ENCODE measurements around the gene DIP2C. TPM values are rescaled to one million over a fixed set of nuclear protein-coding genes. Genes with fewer than 3 reads are reported as not detected.

The DIP2C gene
- total RNA-seq, 2 donors from 2014 or later: 12.3 to 41.8 TPM

DNA sequence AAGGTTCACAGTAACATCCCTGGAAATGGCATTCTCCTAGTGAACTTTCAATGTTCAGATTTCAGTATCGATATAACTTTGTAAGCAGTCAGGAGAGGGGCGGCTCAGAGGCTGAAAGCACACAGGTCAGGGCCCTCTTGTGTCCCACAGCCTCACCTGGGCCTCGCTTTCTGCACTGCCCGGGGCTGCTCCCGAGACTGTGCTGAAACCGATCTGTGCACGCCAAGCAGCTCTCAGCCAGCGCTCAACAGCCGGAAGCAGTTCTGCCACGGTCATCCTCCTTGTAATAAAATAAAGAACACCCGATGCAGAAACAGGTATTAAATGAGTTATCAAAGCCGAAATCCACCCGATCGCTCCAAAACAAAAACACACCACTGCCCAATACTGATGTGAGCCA is 106.0 kb downstream of the DIP2C start:
- Histone ChIP-seq H3K27me3 (replicated peaks; ENCODE audit: insufficient read depth) (no peaks in the 10 kb centered on the region), H3K36me3 (no peaks in the 10 kb centered on the region), H3K27ac (no peak overlapping the region), H3K4me3 (no peak overlapping the region), H3K4me1 (replicated peaks) (no peaks in the 10 kb centered on the region), H3K9me3 (no peaks in the 10 kb centered on the region)
- intact Hi-C loops (cut with DNase I): loop anchor here (10.0 kb wide), 1 partner anchor 201 kb away; no protein-coding TSS in a partner anchor
- 70% methylated on average over 14 of the region's 14 CpGs for WGBS
- TF ChIP-seq, protein P1, sequence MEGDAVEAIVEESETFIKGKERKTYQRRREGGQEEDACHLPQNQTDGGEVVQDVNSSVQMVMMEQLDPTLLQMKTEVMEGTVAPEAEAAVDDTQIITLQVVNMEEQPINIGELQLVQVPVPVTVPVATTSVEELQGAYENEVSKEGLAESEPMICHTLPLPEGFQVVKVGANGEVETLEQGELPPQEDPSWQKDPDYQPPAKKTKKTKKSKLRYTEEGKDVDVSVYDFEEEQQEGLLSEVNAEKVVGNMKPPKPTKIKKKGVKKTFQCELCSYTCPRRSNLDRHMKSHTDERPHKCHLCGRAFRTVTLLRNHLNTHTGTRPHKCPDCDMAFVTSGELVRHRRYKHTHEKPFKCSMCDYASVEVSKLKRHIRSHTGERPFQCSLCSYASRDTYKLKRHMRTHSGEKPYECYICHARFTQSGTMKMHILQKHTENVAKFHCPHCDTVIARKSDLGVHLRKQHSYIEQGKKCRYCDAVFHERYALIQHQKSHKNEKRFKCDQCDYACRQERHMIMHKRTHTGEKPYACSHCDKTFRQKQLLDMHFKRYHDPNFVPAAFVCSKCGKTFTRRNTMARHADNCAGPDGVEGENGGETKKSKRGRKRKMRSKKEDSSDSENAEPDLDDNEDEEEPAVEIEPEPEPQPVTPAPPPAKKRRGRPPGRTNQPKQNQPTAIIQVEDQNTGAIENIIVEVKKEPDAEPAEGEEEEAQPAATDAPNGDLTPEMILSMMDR (IDR thresholded peaks at IDR 0.05): no peak
- TF ChIP-seq POLR2AphosphoS5 (IDR thresholded peaks at IDR 0.05) (no peak), POLR2A (IDR thresholded peaks at IDR 0.05) (no peak)
- no peak for DNase-seq (ENCODE audit: low spot score)

DNA sequence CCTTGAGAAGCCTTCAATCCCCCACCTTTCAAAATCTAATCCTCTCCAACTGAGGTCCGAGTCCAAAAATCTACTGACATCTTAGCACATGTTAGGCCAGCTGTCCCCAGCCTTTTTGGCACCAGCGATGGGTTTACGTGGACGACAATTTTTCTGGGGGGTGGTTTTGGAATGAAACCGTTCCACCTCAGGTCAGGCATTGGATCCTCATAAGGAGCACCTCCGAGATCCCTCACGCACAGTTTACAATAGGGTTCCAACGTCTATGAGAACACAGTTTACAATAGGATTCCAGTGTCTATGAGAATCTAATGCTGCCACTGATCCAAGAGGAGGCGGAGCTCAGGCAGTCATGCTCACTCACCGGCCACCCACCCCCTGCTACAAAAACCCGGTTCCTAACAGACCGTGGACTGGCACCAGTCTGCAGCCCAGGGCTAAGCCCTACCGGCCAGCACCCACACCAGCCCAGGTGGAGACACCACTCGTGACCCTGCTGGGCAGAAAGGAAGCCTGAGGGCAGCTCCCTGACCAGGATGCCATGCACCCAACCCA is 107.6 kb downstream of the DIP2C start:
- Histone ChIP-seq H3K4me1 (replicated peaks) (no peaks in the 10 kb centered on the region), H3K4me3 (no peak overlapping the region), H3K36me3 (no peaks in the 10 kb centered on the region), H3K27ac (no peak overlapping the region), H3K9me3 (no peaks in the 10 kb centered on the region), H3K27me3 (replicated peaks; ENCODE audit: insufficient read depth) (no peaks in the 10 kb centered on the region)
- WGBS: 73% methylated on average over 14 of the region's 14 CpGs
- no peak for TF ChIP-seq POLR2A (IDR thresholded peaks at IDR 0.05)
- TF ChIP-seq, protein P1 (IDR thresholded peaks at IDR 0.05): no peak
- no peak for TF ChIP-seq POLR2AphosphoS5 (IDR thresholded peaks at IDR 0.05)
- intact Hi-C loops (cut with DNase I): loop anchor here (10.0 kb wide), 1 partner anchor 203 kb away; no protein-coding TSS in a partner anchor
- DNase-seq (ENCODE audit: low spot score): no peak

DNA sequence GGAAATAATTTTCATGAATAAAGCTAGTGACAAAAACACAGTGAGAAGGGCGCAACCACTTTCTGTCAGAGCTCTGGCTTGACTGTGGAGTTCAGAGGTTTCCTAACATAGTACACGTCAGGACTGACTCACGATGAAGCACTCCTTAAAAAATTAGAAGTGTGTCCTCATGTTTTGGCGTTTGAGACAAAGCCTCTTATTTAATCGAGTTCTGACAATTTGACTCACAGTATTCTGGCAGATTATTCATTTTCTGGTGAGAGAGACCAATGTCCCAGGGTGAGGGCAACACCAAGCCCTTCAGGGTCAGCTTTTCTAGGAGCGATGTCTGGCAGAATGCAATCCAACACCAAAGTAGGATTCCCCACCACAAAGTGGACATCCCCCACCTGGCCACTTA is 108.7 kb downstream of the DIP2C start:
- intact Hi-C loops (cut with DNase I): loop anchor here (10.0 kb wide), 1 partner anchor 204 kb away; no protein-coding TSS in a partner anchor
- Histone ChIP-seq H3K4me1 (replicated peaks) (no peaks in the 10 kb centered on the region), H3K4me3 (no peak overlapping the region), H3K9me3 (no peaks in the 10 kb centered on the region), H3K27ac (no peak overlapping the region), H3K27me3 (replicated peaks; ENCODE audit: insufficient read depth) (no peaks in the 10 kb centered on the region), H3K36me3 (no peaks in the 10 kb centered on the region)
- no peak for TF ChIP-seq POLR2A (IDR thresholded peaks at IDR 0.05)
- TF ChIP-seq, protein P1 (IDR thresholded peaks at IDR 0.05): no peak
- no peak for TF ChIP-seq POLR2AphosphoS5 (IDR thresholded peaks at IDR 0.05)
- 55% methylated on average over 6 of the region's 6 CpGs for WGBS
- no peak for DNase-seq (ENCODE audit: low spot score)

DNA sequence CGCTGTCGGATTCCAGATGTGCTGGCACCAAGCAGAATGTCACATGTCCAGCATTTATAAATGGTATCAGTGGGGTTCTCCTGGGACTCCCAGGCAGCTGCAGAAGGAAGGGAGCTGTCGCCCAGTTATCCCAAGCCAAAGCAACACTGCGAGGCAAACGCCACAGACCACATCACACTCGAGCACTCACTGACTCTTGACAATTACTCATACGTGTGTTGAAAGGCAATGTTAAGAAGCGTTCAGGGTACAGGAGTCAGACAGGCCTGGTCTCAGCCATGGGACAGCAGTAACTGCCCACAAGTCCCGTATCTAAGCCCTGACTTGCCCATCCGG is 113.4 kb downstream of the DIP2C start:
- H3K4me1 ChIP-seq (replicated peaks): no peaks in the 10 kb centered on the region
- H3K4me3 ChIP-seq: no peak overlapping the region
- no peak overlapping the region for H3K27ac ChIP-seq
- no peaks in the 10 kb centered on the region for H3K27me3 ChIP-seq (replicated peaks; ENCODE audit: insufficient read depth)
- no peaks in the 10 kb centered on the region for H3K36me3 ChIP-seq
- DNase-seq (ENCODE audit: low spot score): no peak
- no peaks in the 10 kb centered on the region for H3K9me3 ChIP-seq
- TF ChIP-seq POLR2A (IDR thresholded peaks at IDR 0.05) (no peak), POLR2AphosphoS5 (IDR thresholded peaks at IDR 0.05) (no peak)
- TF ChIP-seq, protein P1 (IDR thresholded peaks at IDR 0.05): no peak
- WGBS: 82% methylated on average over 10 of the region's 10 CpGs
- intact Hi-C loops (cut with DNase I): no loop called here

DNA sequence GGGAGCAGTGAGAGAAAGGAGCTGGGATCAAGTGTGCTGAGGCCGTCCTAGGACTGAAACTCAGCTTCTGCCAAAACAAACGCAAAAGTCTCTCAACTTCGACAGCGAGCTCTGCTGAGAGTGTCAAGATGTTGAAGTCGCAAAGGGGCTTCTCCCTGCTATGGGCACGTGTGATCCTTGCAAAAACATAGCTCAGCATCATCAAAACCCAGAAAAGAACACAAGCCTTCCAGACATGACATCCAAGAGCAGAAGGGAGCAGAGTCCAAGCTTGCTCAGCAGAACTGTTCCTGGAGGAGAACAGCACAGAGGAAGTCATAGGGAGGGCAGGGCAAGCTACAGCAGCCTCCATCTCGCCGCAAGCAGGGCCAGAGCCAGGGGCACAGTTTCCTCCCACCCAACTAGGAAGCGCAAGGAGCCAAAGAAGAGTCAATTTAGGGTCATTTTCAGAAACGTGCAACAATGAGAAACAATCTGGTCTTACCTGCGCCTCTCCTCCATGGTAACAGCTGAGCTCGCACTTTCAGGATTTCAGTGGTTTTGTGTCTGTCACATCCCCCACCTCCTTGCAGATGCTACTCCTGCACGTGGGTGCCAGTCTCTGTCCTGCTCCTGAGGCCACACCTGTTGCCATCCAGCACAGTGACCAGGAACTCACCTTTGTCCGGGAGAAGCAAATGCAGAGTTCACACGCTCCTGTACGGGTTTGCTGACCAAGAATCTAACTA is 113.9 kb downstream of the DIP2C start:
- no peak for DNase-seq (ENCODE audit: low spot score)
- Histone ChIP-seq H3K4me1 (replicated peaks) (no peaks in the 10 kb centered on the region), H3K4me3 (no peak overlapping the region), H3K9me3 (no peaks in the 10 kb centered on the region), H3K27ac (no peak overlapping the region), H3K36me3 (no peaks in the 10 kb centered on the region), H3K27me3 (replicated peaks; ENCODE audit: insufficient read depth) (no peaks in the 10 kb centered on the region)
- intact Hi-C loops (cut with DNase I): no loop called here
- WGBS: 62% methylated on average over 16 of the region's 16 CpGs
- no peak for TF ChIP-seq POLR2A (IDR thresholded peaks at IDR 0.05)
- TF ChIP-seq POLR2AphosphoS5 (IDR thresholded peaks at IDR 0.05): no peak
- TF ChIP-seq, protein P1 (IDR thresholded peaks at IDR 0.05): no peak

All from prostate gland (tissue), 2 donors.